Left cardiac atrium (tissue), 4 donors: ENCODE measurements around the gene UBE2D2. TPM values are rescaled to one million over a fixed set of nuclear protein-coding genes. Genes with fewer than 3 reads are reported as not detected.

Source experiments
- ATAC-seq, 2 donors: fragments of 200-7000 bp; cut with Tn5 transposase; one replicate each; pipeline ENCODE4 v1.9.1; 2020; ENCODE audit warnings: mild to moderate bottlenecking in 2 of 2, moderate library complexity in 2 of 2
- DNase-seq: peaks from one replicate; pipeline ENCODE4 v3.0.0-alpha.2; 2020
- intact Hi-C, 2 donors: fragments of 100-400 bp; cut with DNase I; formaldehyde crosslinking; loops; one replicate each; pipeline versions ENCODE4 v1.14.1 to v1.15.1; 2022 to 2023
- total RNA-seq, 2 donors: library from RNA; stranded (reverse); fragmentation: NEBNext Ultra II Directional; extraction: Animal tissue kit (Norgen Biotek cat#: 25700); gene quantifications; one replicate each; pipeline ENCODE4 v1.2.1, GENCODE V29; 2021
- donor health status: DM: no; HTN: yes; CAD: no.
- donor health status: DM: no; HTN: yes; CAD: no; lungs with severe emphysema.
- donor health status: DM: yes; HTN: yes; CAD: no.
- donor health status: Dilated cardiomyopathy.

UBE2D2 gene
- total RNA-seq, 2 donors from 2014 or later, result 91.3 to 133 TPM

DNA sequence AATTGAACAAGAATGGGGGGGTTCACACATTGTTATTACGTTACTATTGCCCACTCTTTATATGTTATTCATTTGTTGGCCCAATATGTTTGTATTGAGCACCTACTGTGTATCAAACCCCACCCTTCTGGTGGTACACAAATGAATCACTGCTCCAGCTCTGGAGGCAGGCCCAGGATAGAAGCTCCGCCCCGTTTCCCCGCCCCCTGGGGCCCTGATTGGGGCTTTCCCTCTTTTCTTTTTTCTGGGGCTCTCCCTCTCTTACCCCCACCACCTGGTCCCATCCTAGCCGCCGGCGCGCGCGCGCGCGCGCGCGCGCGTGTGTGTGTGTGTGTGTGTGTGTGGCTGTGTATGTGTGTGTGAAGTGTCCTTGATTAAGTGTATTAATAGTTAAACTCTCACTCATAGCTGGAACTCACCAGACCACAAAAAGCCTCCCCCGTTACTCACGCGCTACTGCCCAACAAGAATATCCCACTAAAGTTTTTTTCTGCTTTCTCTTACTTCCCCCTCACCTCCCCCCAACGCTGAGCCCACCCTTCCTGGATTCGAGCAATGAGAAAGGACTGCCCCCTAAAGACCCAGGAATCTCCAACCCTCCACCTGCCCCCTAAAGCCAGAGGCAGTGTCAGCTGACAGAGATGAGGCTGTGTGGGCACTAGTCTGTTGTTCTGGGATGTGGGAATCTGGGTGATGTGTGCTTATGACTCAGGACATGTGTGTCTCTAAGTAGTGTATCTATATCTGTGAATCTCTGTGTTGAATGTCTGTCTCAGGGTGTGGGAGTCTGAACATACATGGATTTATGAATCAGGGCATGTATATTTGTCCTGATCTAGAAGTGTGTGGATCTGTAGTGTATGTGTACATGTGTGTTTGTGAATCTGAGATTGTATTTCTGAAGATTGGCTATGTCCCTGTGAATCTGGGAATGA lies 91.0 kb downstream of the UBE2D2 start:
- DNase-seq (peak; percentile 77), ATAC-seq (peak; percentile 13 to 21)
- intact Hi-C loops, result loop anchor here in 1 of 2 donors (5.0 kb wide), 1 partner anchor 35 kb away; no protein-coding TSS in a partner anchor

DNA sequence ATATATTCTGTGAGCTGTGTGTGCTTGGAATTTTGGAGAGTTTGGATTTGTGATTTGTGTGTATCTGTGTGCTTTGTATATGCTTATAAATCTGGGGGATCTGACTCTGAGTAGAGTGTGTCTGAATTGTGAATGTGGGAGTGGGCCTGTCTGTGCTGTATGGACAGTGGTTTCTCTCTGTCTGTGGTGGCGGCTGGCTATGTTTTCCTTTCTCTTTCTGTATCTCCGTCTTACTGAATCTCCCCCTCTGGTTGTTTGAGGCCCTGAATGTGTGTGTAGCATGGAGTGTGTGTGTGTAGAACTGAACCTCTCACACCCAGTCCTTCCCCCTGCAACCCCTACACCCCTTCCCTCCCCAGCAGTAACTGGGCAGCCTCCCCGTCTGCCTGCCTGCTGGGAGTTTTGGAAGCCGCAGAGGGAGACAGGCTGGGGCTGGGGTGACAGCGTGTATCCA lies 91.7 kb downstream of the UBE2D2 start:
- no peak for ATAC-seq
- intact Hi-C loops, result loop anchor here in 1 of 2 donors (5.0 kb wide), 1 partner anchor 34 kb away; no protein-coding TSS in a partner anchor

DNA sequence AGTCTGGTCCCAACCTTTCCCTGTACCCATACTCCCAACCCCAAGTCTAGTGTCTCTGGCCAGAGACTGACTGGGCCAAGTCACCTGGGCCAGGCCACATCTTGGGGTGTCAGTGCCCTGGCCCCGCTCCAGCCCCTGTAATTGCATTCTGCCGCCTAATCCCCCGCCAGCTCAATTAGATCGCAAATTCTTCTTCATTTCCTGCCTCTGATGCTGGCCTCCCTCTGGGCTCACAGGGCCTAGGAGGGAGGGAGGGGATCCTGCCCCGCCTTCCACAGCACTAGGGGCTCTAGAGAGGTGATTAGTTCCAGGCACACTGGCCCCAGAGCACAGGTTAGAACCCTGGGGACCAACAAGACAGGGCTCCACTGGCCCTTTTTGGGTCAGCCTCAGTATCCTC lies 92.5 kb downstream of the UBE2D2 start:
- intact Hi-C loops, result loop anchor here in 1 of 2 donors (5.0 kb wide), 1 partner anchor 34 kb away; no protein-coding TSS in a partner anchor
- DNase-seq (no peak), ATAC-seq (no peak)

More for the DNA sequence above, 91.7 kb downstream of the UBE2D2 start:
- no peak for DNase-seq

GRCh38 chr5:139654464-139654863 lies 93.3 kb downstream of the UBE2D2 start:
- DNase-seq (no peak), ATAC-seq (no peak)
- intact Hi-C loops, result loop anchor here in 1 of 2 donors (5.0 kb wide), 1 partner anchor 33 kb away; no protein-coding TSS in a partner anchor

DNA sequence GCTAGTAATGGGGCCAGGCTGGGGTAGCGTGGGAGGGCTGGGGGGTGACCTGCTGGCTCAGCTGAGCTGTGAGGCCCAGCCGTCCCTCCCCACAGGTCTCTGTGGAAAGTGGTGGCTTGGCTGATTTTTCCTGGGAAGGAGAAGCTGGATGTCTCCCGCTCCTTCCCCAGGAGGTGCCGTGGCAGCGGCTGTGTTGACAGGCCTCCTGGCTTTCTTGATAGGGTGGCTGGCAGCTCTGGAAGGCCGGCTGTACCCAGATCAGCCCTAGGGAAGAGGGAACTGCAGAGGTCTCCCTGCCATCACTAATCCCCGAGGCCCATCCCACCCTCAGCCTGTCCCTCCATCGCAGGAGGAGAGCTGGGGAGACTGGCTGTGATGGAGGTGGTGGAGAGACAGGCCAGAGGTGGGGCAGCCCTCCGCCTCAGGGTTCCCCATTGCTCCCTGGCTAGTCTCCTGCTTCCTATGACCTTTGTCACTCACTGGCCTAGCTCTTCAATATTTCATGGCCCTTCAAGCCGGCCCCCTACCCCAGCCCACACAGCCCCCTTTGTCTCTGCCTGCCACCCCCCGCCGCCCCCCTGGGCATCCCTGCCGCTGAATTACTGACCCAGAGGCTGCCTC lies 93.8 kb downstream of the UBE2D2 start:
- ATAC-seq (peak in 1 of 2 donors; percentile 9), DNase-seq (no peak)
- intact Hi-C loops, result loop anchor here in 1 of 2 donors (5.0 kb wide), 1 partner anchor 32 kb away; no protein-coding TSS in a partner anchor

GRCh38 chr5:139655727-139656271 lies 94.7 kb downstream of the UBE2D2 start:
- intact Hi-C loops, result no loop called here
- ATAC-seq (peak; percentile 25 to 63), DNase-seq (peak; percentile 67)

GRCh38 chr5:139657363-139658321 lies 96.5 kb downstream of the UBE2D2 start:
- ATAC-seq, result no peak
- no peak for DNase-seq
- intact Hi-C loops, result no loop called here

DNA sequence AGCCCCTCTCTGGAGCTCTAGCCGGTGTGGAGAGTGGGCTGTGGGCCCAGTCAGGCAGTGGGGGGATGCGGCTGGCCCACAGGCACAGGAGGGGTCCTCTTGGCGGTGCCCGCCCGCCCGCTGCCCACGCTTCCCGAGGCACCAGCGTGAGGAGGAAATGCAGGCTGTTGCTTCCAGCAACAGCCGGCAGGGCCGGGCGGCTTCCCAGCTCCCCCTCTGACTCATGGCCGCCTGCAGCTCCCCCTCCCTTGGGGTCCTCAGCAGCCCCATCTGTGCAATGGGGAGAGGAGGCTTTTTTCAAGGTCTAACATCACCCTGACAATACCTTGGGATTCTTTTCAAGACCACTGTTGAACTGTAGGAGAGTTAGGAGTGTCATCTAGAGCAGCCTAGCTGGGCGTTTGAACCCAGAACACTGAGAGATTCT lies 97.4 kb downstream of the UBE2D2 start:
- ATAC-seq, result peak in 1 of 2 donors; percentile 4
- DNase-seq, result no peak
- intact Hi-C loops, result no loop called here

GRCh38 chr5:139658928-139659667 lies 98.0 kb downstream of the UBE2D2 start:
- ATAC-seq (peak; percentile 7 to 24), DNase-seq (peak; percentile 72)
- intact Hi-C loops, result no loop called here

DNA sequence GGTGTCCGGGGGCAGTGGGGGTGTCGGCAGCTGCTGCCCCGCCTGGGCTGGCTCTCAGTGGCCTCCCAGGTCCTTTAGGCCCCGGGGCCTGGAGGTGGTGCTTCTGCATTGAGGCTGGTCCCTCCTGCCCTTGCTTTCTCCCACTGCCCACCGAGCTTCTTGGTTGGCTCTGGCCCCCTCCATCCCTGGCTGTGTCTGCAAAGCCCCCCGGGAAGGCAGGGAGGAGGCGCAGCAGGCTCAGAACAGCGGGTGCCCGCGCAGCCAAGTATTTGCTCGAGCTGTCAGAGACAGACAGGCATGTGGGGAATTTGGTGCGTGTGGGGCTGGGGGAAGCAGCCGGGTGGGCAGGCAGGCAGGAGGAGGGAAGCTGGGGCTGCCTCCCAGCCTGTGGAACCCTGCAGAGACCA lies 98.6 kb downstream of the UBE2D2 start:
- DNase-seq, result no peak
- peak in 1 of 2 donors; percentile 4 for ATAC-seq
- intact Hi-C loops, result no loop called here

DNA sequence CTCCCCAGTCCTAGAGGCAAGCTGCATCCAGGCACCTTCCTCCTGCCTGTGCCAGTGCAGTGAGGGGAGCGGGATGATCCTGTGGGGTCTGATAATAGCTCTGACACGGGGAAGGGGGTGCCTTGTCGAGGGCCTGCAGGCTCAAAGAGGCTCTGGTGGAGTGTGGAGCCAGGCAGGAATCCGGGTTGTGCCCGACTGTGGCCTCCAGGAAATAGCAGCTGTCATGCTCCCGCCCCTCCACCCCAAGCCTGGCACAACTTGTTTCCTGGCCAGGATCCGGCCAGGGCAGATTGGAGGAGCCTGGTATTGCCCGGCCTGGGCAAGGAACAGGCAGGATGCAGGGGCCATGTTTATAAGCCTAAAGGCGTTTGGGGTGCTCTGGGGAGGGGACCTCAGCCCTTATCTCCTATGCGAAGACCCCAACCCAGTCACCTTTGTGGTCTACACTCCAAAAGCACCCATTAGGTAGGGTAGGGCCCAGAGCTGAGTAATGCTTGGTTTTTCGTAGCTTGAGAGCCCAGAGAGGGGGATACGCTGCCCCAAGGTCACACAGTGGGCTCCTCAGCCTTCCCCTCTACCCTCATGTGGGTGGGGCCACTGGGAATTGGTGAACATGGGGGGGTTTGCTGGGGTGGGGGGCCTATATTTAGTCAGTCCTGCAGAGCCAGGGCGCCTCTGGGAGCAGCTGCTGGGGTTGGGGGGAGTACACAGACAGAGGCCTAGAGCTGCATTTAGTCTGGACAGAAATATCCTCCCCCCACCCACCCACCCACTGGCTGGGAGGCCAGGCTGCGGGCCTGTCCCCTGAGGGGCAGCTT lies 99.2 kb downstream of the UBE2D2 start:
- intact Hi-C loops, result no loop called here
- DNase-seq (peak; percentile 77), ATAC-seq (peak; percentile 50 to 55)

DNA sequence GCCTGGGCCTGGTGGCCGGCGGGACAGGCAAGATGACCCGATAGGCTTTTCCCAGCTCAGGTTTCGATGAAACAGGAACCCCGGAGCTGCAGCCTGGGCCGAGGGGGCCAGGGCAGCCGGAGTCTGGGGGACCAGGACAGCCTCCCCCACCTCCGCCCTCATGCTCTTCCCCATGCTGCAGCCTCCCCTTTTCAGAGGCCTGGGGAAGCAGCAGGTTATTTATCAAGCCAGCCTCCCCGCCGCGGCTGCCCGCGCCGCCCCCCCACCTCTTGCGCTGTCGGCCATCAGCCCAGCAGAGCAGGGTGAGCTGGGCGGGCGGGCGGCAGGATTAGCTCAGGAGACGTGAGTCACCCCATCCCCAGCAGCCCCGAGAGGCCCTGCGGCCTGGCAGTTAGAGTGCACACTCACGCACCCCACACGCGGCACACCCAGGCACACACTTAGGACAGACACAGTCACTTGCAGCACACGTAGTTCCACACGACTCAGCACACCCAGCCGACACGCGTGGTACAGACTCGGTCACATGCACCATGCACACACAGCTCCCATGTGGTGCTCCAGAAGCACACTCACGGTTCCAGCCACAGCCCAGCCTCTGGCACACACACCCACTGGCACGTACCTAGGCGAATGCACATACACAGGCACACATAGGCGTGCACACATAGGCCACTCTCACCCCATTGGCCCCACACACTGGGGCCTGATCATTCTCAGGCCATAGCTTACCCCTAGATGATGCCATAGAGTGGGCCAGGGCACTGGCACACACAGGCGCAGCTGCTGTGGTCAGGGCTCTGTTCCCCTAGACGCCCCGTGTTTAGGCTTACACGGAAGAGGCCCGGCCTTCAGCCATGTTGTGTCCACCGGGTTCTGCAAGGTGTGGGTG lies 100.0 kb downstream of the UBE2D2 start:
- DNase-seq (peak; percentile 89), ATAC-seq (peak; percentile 69 to 84)
- intact Hi-C loops, result no loop called here

GRCh38 chr5:139662617-139663016 lies 101.5 kb downstream of the UBE2D2 start:
- ATAC-seq (no peak), DNase-seq (no peak)
- intact Hi-C loops, result no loop called here

DNA sequence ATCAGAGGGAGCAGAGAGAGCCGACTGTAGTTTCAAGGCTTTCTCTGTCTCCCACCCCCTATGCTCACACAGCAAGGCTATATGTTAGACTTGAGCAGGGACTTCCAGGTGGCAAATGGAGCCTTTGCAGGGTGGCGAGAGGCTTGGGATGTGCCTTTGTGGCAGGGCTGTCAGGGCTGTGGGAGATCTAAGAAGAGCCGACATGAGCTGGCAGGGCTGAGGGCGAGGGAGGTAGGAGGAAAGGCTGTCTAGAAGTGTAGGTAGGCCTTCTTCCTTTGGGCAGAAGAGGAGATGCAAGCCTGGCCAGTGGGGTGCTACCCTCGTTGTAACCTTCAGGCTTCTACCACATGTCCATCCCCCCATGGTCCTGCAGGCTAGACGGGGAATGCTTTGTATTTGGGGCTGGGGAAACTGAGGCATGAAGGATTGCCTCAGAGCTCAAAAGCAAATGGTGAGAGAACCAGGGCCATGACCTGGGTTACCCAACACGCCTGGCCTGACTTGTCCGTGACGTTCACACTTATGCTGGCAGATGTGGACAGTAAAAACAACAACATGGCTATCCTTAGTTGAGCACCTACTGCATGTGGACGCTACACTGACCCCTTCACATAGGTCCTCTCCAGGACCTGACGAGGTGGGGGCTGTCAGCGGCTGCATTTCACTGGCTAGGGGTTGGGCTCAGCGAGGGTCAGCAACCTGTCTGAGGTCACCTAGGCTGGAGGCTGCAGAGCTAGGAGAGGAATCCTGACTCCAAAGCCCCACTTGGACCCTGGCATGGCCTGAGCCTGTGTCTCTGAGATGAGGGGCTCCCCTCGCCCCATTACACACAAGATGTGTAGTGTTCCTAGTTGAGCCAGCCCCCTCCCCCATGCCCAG lies 102.3 kb downstream of the UBE2D2 start:
- DNase-seq (no peak), ATAC-seq (no peak)
- intact Hi-C loops, result no loop called here

DNA sequence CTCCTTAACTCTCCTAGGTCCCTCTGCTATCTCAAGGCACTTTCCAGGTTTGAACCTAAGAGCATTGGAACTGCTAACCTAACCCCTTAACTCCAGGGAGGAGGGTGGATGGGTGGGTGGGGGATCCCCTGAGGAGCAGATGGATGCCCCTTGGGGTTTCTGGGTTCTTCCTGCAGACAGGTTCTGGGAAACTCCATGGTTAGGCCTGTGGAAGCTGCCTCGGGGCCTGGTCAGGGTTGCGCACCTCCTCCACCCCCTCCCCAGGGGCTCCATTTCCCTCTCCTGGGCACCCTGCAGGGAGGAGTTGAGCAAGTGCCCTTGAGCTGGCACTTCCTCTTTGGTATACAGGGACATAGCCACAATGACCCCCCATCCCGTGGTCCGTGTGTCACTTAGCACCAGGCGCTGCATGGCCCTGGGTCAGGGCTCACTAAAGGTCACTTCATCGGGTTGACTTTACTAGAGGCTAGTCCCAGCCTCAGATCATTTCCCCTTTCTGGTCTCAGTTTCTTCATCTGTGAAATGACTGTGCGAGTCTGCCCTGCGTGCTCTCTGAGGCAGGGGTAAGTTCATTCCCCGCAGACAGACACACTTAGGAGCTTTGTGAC lies 103.1 kb downstream of the UBE2D2 start:
- DNase-seq (no peak), ATAC-seq (no peak)

More for the DNA sequence above, 103.1 kb downstream of the UBE2D2 start:
- intact Hi-C loops, result no loop called here
